SU-DHL-6 (cell line): ENCODE results near the gene NEK10.

Source experiments
- H2AFZ ChIP-seq: fragments of 200-600 bp; sonication (generic); 2 replicates; pipeline ENCODE4 v1.6.1; 2014; ENCODE audit warnings: low read depth, mild to moderate bottlenecking, moderate library complexity, mixed read lengths, antibody characterized with exemption, low read length; ENCODE audit not compliant: severe bottlenecking
- H3F3A ChIP-seq: fragments of 200-600 bp; shearing (Covaris generic); 2 replicates; pipeline ENCODE4 v1.6.0; 2016; ENCODE audit warnings: antibody characterized with exemption, mild to moderate bottlenecking; ENCODE audit not compliant: insufficient read depth
- H3K27ac ChIP-seq: fragments of 200-600 bp; sonication (generic); 2 replicates; pipeline ENCODE4 v1.5.1; 2016; ENCODE audit warnings: low read depth, mild to moderate bottlenecking, low read length, moderate library complexity, mixed read lengths
- H3K27me3 ChIP-seq: fragments of 200-600 bp; sonication (generic), shearing (Covaris generic); 2 replicates; pipeline ENCODE4 v1.6.0; 2014; ENCODE audit warnings: mild to moderate bottlenecking, low read length
- H3K36me3 ChIP-seq: fragments of 200-600 bp; sonication (generic); 2 replicates; pipeline ENCODE4 v1.6.1; 2014; ENCODE audit warnings: mild to moderate bottlenecking, low read length, mixed read lengths
- H3K4me2 ChIP-seq: fragments of 300-600, 200-600 bp; shearing (Covaris generic), sonication (generic); 2 replicates; pipeline ENCODE4 v1.6.0; 2014; ENCODE audit warnings: low read length, low read depth, mild to moderate bottlenecking; ENCODE audit not compliant: poor library complexity, severe bottlenecking
- H3K4me3 ChIP-seq: fragments of 200-600 bp; sonication (generic); 2 replicates; pipeline ENCODE4 v1.5.1; 2014; ENCODE audit warnings: antibody characterized with exemption, low read length, mild to moderate bottlenecking, mixed read lengths; ENCODE audit not compliant: insufficient read depth, poor library complexity, severe bottlenecking
- H3K79me2 ChIP-seq: fragments of 200-600 bp; sonication (generic); 2 replicates; pipeline ENCODE4 v1.6.1; 2014; ENCODE audit warnings: mild to moderate bottlenecking, low read length, moderate library complexity; ENCODE audit not compliant: insufficient read depth
- H3K9ac ChIP-seq: fragments of 200-600 bp; sonication (generic); 2 replicates; pipeline ENCODE4 v1.7.0; 2014; ENCODE audit warnings: mild to moderate bottlenecking, low read length
- H3K9me2 ChIP-seq: fragments of 200-600 bp; sonication (generic); replicated peaks from 2 replicates; pipeline ENCODE4 v1.6.1; 2014; ENCODE audit warnings: low read length; ENCODE audit not compliant: insufficient read depth
- H3K9me3 ChIP-seq: fragments of 200-600 bp; sonication (generic); 2 replicates; pipeline ENCODE4 v1.6.1; 2014; ENCODE audit warnings: low read length, mixed read lengths; ENCODE audit not compliant: insufficient read depth
- H4K20me1 ChIP-seq: fragments of 200-600 bp; sonication (generic); 2 replicates; pipeline ENCODE4 v1.6.1; 2014; ENCODE audit warnings: low read depth, mild to moderate bottlenecking, antibody characterized with exemption, low read length, moderate library complexity, mixed read lengths
- EZH2phosphoT487 ChIP-seq: fragments of 200-600 bp; sonication (generic), shearing (Covaris generic); conservative IDR thresholded peaks from 2 replicates; pipeline ENCODE4 v1.6.1; 2018; ENCODE audit warnings: mild to moderate bottlenecking, antibody characterized with exemption, low read length, moderate library complexity, mixed read lengths
- TF ChIP-seq, protein P1 (sequence below): fragments of 200-600 bp; sonication (generic); IDR thresholded peaks from one replicate; pipeline ENCODE4 v1.5.1; 2017; ENCODE audit warnings: antibody characterized with exemption, mild to moderate bottlenecking, low read length, moderate library complexity; ENCODE audit not compliant: insufficient read depth, poor library complexity, severe bottlenecking

NEK10 gene

DNA sequence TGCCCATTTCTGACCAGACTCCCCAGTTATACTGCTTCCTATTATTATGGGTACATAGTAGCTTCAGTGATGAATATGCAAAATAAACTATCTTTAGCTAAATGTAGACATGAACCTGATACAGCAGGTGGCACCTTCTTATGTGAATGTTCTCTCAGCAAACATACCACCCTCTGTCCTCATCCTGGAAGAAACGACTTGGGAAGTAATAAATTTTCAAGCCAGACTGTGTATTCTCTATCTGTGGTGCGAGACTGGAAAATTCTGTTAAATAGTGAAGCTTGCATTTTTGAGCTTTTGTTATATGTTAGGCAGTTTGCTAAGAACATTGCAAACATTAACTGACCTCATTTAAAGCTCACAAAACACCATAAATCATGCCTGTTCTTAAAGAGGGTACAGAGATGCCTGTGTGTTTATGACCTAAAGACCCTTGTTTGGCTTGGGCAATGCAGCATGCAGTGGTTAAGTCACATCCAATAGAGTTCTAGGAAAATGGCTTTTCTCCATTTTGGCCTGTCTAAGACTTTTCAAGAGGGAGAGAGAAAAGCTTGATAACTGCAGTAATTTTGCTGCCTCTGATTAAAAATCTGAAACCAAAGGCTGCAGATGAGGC is 287.1 kb downstream of the NEK10 start:
- TF ChIP-seq EZH2phosphoT487, result no peak
- TF ChIP-seq, protein P1, sequence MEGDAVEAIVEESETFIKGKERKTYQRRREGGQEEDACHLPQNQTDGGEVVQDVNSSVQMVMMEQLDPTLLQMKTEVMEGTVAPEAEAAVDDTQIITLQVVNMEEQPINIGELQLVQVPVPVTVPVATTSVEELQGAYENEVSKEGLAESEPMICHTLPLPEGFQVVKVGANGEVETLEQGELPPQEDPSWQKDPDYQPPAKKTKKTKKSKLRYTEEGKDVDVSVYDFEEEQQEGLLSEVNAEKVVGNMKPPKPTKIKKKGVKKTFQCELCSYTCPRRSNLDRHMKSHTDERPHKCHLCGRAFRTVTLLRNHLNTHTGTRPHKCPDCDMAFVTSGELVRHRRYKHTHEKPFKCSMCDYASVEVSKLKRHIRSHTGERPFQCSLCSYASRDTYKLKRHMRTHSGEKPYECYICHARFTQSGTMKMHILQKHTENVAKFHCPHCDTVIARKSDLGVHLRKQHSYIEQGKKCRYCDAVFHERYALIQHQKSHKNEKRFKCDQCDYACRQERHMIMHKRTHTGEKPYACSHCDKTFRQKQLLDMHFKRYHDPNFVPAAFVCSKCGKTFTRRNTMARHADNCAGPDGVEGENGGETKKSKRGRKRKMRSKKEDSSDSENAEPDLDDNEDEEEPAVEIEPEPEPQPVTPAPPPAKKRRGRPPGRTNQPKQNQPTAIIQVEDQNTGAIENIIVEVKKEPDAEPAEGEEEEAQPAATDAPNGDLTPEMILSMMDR, result no peak
- Histone ChIP-seq H3K36me3 (no peaks in the 10 kb centered on the region), H2AFZ (no peak overlapping the region), H3K9me2 (no peaks in the 10 kb centered on the region), H4K20me1 (no peaks in the 10 kb centered on the region), H3K79me2 (no peaks in the 10 kb centered on the region), H3K27me3 (no peaks in the 10 kb centered on the region), H3K9me3 (no peaks in the 10 kb centered on the region), H3K4me2 (no peak overlapping the region), H3K9ac (no peak overlapping the region), H3K4me3 (no peak overlapping the region), H3F3A (no peaks in the 10 kb centered on the region), H3K27ac (no peak overlapping the region)

DNA sequence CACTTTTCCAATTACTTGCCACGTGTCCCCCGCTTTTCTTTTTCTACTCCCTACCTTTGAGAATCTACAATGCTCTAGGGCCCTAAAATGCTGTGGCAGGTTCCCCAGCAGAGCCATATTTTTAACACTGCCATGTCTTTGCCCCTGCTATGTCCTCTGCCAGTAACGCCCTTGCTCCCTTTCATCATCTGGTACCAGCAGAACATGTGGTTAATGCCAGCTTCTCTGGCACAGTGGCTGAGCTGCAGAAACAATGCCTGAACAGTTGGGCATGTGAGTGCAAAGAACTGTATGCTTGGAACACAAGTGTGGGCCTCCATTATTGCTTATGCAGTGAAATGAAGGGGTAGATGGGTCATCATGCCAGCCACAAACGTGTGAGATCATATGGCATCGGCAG is 287.6 kb downstream of the NEK10 start:
- no peaks in the 10 kb centered on the region for H3K36me3 ChIP-seq
- no peak overlapping the region for H3K4me2 ChIP-seq
- H3K9me3 ChIP-seq, result no peaks in the 10 kb centered on the region
- no peaks in the 10 kb centered on the region for H3F3A ChIP-seq
- H3K9me2 ChIP-seq, result no peaks in the 10 kb centered on the region
- no peaks in the 10 kb centered on the region for H3K27me3 ChIP-seq
- no peak overlapping the region for H3K9ac ChIP-seq
- no peak overlapping the region for H3K4me3 ChIP-seq
- no peaks in the 10 kb centered on the region for H3K79me2 ChIP-seq
- H3K27ac ChIP-seq, result no peak overlapping the region
- H4K20me1 ChIP-seq, result no peaks in the 10 kb centered on the region
- no peak for TF ChIP-seq EZH2phosphoT487
- TF ChIP-seq, protein P1, result no peak
- no peak overlapping the region for H2AFZ ChIP-seq

- Histone ChIP-seq H3F3A (no peaks in the 10 kb centered on the region), H3K27me3 (no peaks in the 10 kb centered on the region), H3K27ac (no peak overlapping the region), H2AFZ (no peak overlapping the region), H3K9me2 (no peaks in the 10 kb centered on the region), H3K79me2 (no peaks in the 10 kb centered on the region), H3K4me2 (no peak overlapping the region), H3K36me3 (no peaks in the 10 kb centered on the region), H3K9ac (no peak overlapping the region), H3K9me3 (no peaks in the 10 kb centered on the region), H3K4me3 (no peak overlapping the region), H4K20me1 (no peaks in the 10 kb centered on the region)
- TF ChIP-seq EZH2phosphoT487, result no peak
- TF ChIP-seq, protein P1, result no peak
Measured at GRCh38 chr3:27080258-27080525, 289.0 kb downstream of the NEK10 start.
